HepG2 (cell line): Measurements from ENCODE around the gene ZBTB47. TPM values are rescaled to one million over a fixed set of nuclear protein-coding genes. Genes with fewer than 3 reads are reported as not detected.

Source experiments
- ATAC-seq: fragments of 200-7000 bp; cut with Tn5 transposase; 3 replicates; pipeline ENCODE4 v1.9.1; 2020; ENCODE audit warnings: mild to moderate bottlenecking, moderate library complexity
- BruUV-seq: library from RNA; stranded (reverse); fragments of 400-500 nt; replicated peaks from 2 replicates; lab custom pipeline; 2021; lab: Mats Ljungman, UMichigan
- CTCF ChIA-PET: fragments of 300-600 bp; formaldehyde crosslinking; extraction: SDS; loops from one replicate; lab custom pipeline; 2021; ENCODE audit warnings: low total read pairs, inconsistent platforms, low intra/inter-chr PET ratio; lab: Yijun Ruan, JAX
- POLR2A ChIA-PET: fragments of 350-600 bp; sonication (Branson Sonifier 250); formaldehyde crosslinking; loops from one replicate; lab custom pipeline; 2020; ENCODE audit warnings: antibody characterized with exemption, inconsistent platforms; lab: Yijun Ruan, JAX
- DNase-seq: peaks from one replicate; pipeline ENCODE4 v3.0.0-alpha.2; 2015; ENCODE audit warnings: low spot score
- FAIRE-seq: peaks from 3 replicates; lab custom pipeline; 2011; peaks lifted over from hg19 to GRCh38; lab: Jason Lieb, UNC
- H2AFZ ChIP-seq: one replicate; pipeline ENCODE4 v1.6.1; 2011; ENCODE audit warnings: low read length, inconsistent platforms
- H3K27ac ChIP-seq: fragments of 300-600 bp; 3 replicates; pipeline ENCODE4 v1.8.0; 2011; ENCODE audit warnings: mixed run types, mild to moderate bottlenecking, mixed read lengths, low read length, inconsistent platforms; ENCODE audit not compliant: insufficient read depth; ENCODE audit errors: extremely low read length
- H3K27me3 ChIP-seq, 2 experiments: fragments of 200-600 bp in 1 of 2; 2 replicates in 1 of 2; 3 replicates in 1 of 2; pipeline versions ENCODE4 v1.6.0 to v1.8.0; 2011; ENCODE audit warnings: low read length in 2 of 2, mild to moderate bottlenecking in 2 of 2, moderate library complexity in 2 of 2, inconsistent platforms in 1 of 2; ENCODE audit not compliant: insufficient read depth in 2 of 2, control insufficient read depth in 1 of 2
- H3K36me3 ChIP-seq, 2 experiments: fragments of 200-600 bp in 1 of 2; replicated peaks in 1 of 2; 2 replicates in 1 of 2; 3 replicates in 1 of 2; pipeline versions ENCODE4 v1.5.1 to v1.8.0; 2011; ENCODE audit warnings: low read length in 2 of 2, inconsistent platforms in 1 of 2; ENCODE audit not compliant: insufficient read depth in 2 of 2, control insufficient read depth in 1 of 2
- H3K4me1 ChIP-seq: 2 replicates; pipeline ENCODE4 v1.5.1; 2012; ENCODE audit warnings: low read length, inconsistent platforms; ENCODE audit not compliant: insufficient read depth
- H3K4me2 ChIP-seq: 2 replicates; pipeline ENCODE4 v1.6.0; 2011; ENCODE audit warnings: low read depth, low read length, inconsistent platforms
- H3K4me3 ChIP-seq, 3 experiments: fragments of 200-600 bp in 1 of 3; sonication (generic), shearing (Covaris generic) in 1 of 3; replicated peaks in 1 of 3; 2 replicates each; pipeline ENCODE4 v1.5.1; 2011 to 2016; ENCODE audit warnings: low read length in 3 of 3, inconsistent platforms in 2 of 3, low read depth in 2 of 3, mild to moderate bottlenecking in 2 of 3, control low read depth in 1 of 3, mixed read lengths in 1 of 3; ENCODE audit not compliant: insufficient read depth in 1 of 3
- H3K79me2 ChIP-seq: one replicate; pipeline ENCODE4 v1.6.1; 2011; ENCODE audit warnings: low read length, inconsistent platforms; ENCODE audit not compliant: insufficient read depth
- H3K9ac ChIP-seq: 2 replicates; pipeline ENCODE4 v1.6.0; 2011; ENCODE audit warnings: mild to moderate bottlenecking, low read depth, low read length, inconsistent platforms; ENCODE audit not compliant: insufficient read depth
- H3K9me3 ChIP-seq: 2 replicates; pipeline ENCODE4 v1.5.1; 2012; ENCODE audit warnings: mild to moderate bottlenecking, low read length
- H4K20me1 ChIP-seq: 2 replicates; pipeline ENCODE4 v1.6.0; 2011; ENCODE audit warnings: inconsistent platforms, mild to moderate bottlenecking, low read length, moderate library complexity; ENCODE audit not compliant: insufficient read depth
- ADNP ChIP-seq: sonication (generic); formaldehyde crosslinking; IDR thresholded peaks from 2 replicates; pipeline ENCODE4 v1.4.0; 2020; ENCODE audit warnings: missing genetic modification reagents
- ATM ChIP-seq: fragments of 450-650 bp; IDR thresholded peaks from 2 replicates; pipeline ENCODE4 v1.7.1; 2017; ENCODE audit warnings: mild to moderate bottlenecking, borderline replicate concordance
- CREBL2 ChIP-seq: sonication (generic); formaldehyde crosslinking; IDR thresholded peaks from 2 replicates; pipeline ENCODE4 v1.8.1; 2023; ENCODE audit warnings: missing genetic modification reagents, mild to moderate bottlenecking, borderline replicate concordance
- DR1 ChIP-seq: sonication (generic); formaldehyde crosslinking; IDR thresholded peaks from 2 replicates; pipeline ENCODE4 v1.8.0; 2021; ENCODE audit warnings: mild to moderate bottlenecking, missing genetic modification reagents, inconsistent platforms
- EZH2 ChIP-seq: conservative IDR thresholded peaks from 2 replicates; pipeline ENCODE4 v1.6.1; 2012; ENCODE audit warnings: mild to moderate bottlenecking, low read depth, low read length, moderate library complexity
- FOXK2 ChIP-seq: fragments of 450-650 bp; IDR thresholded peaks from 2 replicates; pipeline ENCODE4 v1.6.1; 2016
- IRX3 ChIP-seq: sonication (generic); formaldehyde crosslinking; IDR thresholded peaks from 2 replicates; pipeline ENCODE4 v1.8.1; 2023; ENCODE audit warnings: mild to moderate bottlenecking, low read depth, missing genetic modification reagents, borderline replicate concordance
- NFKBIZ ChIP-seq: IDR thresholded peaks from 2 replicates; pipeline ENCODE4 v1.6.1; 2018; ENCODE audit warnings: missing genetic modification reagents, missing compliant biosample characterization
- POLR2AphosphoS2 ChIP-seq: IDR thresholded peaks from 2 replicates; pipeline ENCODE4 v1.6.1; 2011; ENCODE audit warnings: low read depth, low read length, improper control_type of control experiment
- PREB ChIP-seq: sonication (generic); formaldehyde crosslinking; IDR thresholded peaks from 2 replicates; pipeline ENCODE4 v1.4.0; 2020; ENCODE audit warnings: missing genetic modification reagents
- SRSF1 ChIP-seq: fragments of 200-400 bp; formaldehyde crosslinking; optimal IDR thresholded peaks from 2 replicates; pipeline ENCODE3; 2017; ENCODE audit warnings: mild to moderate bottlenecking, low read depth, low read length, moderate library complexity
- SRY ChIP-seq: sonication (generic); formaldehyde crosslinking; IDR thresholded peaks from 2 replicates; pipeline ENCODE4 v1.8.0; 2022; ENCODE audit warnings: mild to moderate bottlenecking, missing genetic modification reagents
- WGBS: methylation state at CpG from one replicate; pipeline ENCODE4 v1.1.6; 2017; ENCODE audit warnings: low lambda C conversion rate; 5-methylcytosine and 5-hydroxymethylcytosine counted together
- in situ Hi-C: cut with HindIII; loops from 2 replicates; pipeline ENCODE4 v1.10.0; 2017; ENCODE audit warnings: low pct_unique_long_range_greater_than_20kb; ENCODE audit not compliant: extremely low pct_ligation_motif_present
- intact Hi-C: fragments of 100-400 bp; cut with micrococcal nuclease; formaldehyde crosslinking; loops from one replicate; pipeline ENCODE4 v1.10.0; 2022; ENCODE audit not compliant: unreplicated experiment
- polyA plus RNA-seq, 8 experiments: library from polyadenylated mRNA; depleted of rRNA in 3 of 8; stranded (reverse) in 7 of 8; unstranded in 1 of 8; fragments of >200 nt; fragmentation: Illumina TruSeq in 4 of 8; extraction: Trizol in 4 of 8; gene quantifications; 2 replicates each; pipeline versions ENCODE4 v1.2.1 to v1.2.3, GENCODE V29; 2011 to 2016; ENCODE audit warnings: low read depth in 4 of 8, missing spikeins in 1 of 8, mixed read lengths in 1 of 8; ENCODE audit not compliant: insufficient read depth in 1 of 8
- total RNA-seq, 5 experiments: library from RNA; depleted of rRNA; stranded (reverse); fragments of >200 nt; fragmentation: Illumina TruSeq; extraction: Trizol; gene quantifications; 2 replicates each; pipeline ENCODE4 v1.2.3, GENCODE V29; 2016; ENCODE audit warnings: low read depth in 1 of 5

ZBTB47 gene
- total and polyA plus RNA-seq, 2 of the 13 experiments (the other 11 are each of a cell fraction or from before 2014, with no cell fraction given), result 1.5 to 3.1 TPM

- no TSS peak for BruUV-seq
- Histone ChIP-seq H4K20me1 (no peaks in the 10 kb centered on the region), H3K4me1 (no peaks in the 10 kb centered on the region; the same call in 1 of the 2 replicates), H3K9ac (no peak overlapping the region), H3K4me2 (no peak overlapping the region), H3K27me3 (peaks cover 2 to 54% of the 10 kb centered on the region in 2 experiments; a peak in 3 of 5 replicates), H3K27ac (no peak overlapping the region), H3K9me3 (no peaks in the 10 kb centered on the region), H3K79me2 (no peaks in the 10 kb centered on the region), H3K4me3 (no peak overlapping the region), H2AFZ (no peak overlapping the region), H3K36me3 (no peaks in the 10 kb centered on the region)
- ChIA-PET CTCF (no interaction called here), POLR2A (interaction anchor here (1.4 kb wide), 1 partner anchor 88 kb away, joined by 4 read pairs; the partner anchor contains the start of gene NKTR)
- TF ChIP-seq NFKBIZ (CRISPR knock-in tag) (no peak), EZH2 (no peak), SRY (CRISPR knock-in tag) (no peak), FOXK2 (no peak), PREB (no peak), IRX3 (CRISPR knock-in tag) (no peak), SRSF1 (no peak), POLR2AphosphoS2 (no peak), ATM (no peak), DR1 (CRISPR knock-in tag) (no peak), CREBL2 (CRISPR knock-in tag) (no peak), ADNP (CRISPR knock-in tag) (no peak)
- intact Hi-C loops (no loop called here), in situ Hi-C loops (no loop called here)
- WGBS, result 59% methylated on average over 17 of the region's 22 CpGs
- DNase-seq (no peak), ATAC-seq (no peak), FAIRE-seq (no peak)
Measured at GRCh38 chr3:42688487-42689420, 35.3 kb downstream of the ZBTB47 start.
